MG63 (cell line): ENCODE results near the gene SIM2. TPM values are rescaled to one million over a fixed set of nuclear protein-coding genes. Genes with fewer than 3 reads are reported as not detected.
"Not testable (repeated sequence)": the region's sequence is repeated elsewhere in the genome, so short reads cannot be mapped to it uniquely, and the experiment has no call there.

Source experiments
- DNase-seq: peaks from one replicate; pipeline ENCODE4 v3.0.0-alpha.2; 2020
- H3K27me3 ChIP-seq: fragments of 250-450 bp; sonication (Bioruptor Pico); 2 replicates; pipeline ENCODE4 v1.5.1; 2020; ENCODE audit warnings: mild to moderate bottlenecking, moderate library complexity
- H3K36me3 ChIP-seq: fragments of 250-450 bp; sonication (Bioruptor Pico); 2 replicates; pipeline ENCODE4 v1.5.1; 2020; ENCODE audit warnings: mild to moderate bottlenecking, moderate library complexity
- H3K4me3 ChIP-seq: fragments of 250-450 bp; sonication (Bioruptor Pico); 2 replicates; pipeline ENCODE4 v1.5.1; 2020; ENCODE audit warnings: mild to moderate bottlenecking, moderate library complexity
- H3K9me3 ChIP-seq: fragments of 250-450 bp; sonication (Bioruptor Pico); 2 replicates; pipeline ENCODE4 v1.5.1; 2020; ENCODE audit warnings: mild to moderate bottlenecking, moderate library complexity
- total RNA-seq: library from RNA; depleted of rRNA; stranded (reverse); fragments of >200 nt; shearing (Covaris generic); gene quantifications from 2 replicates; pipeline ENCODE4 v1.2.3, GENCODE V29; 2014; ENCODE audit warnings: low replicate concordance; rRNA removed

Gene SIM2
- total RNA-seq = 4.4 and 8.0 TPM in 2 replicates

- peak; percentile 83 for DNase-seq
- Histone ChIP-seq H3K36me3 (peaks cover 11% of the 10 kb centered on the region), H3K9me3 (no peaks in the 10 kb centered on the region; the same call in 1 of the 2 replicates), H3K27me3 (no peaks in the 10 kb centered on the region), H3K4me3 (peak within 1 kb of the TSS; percentile 70)
Observed at GRCh38 chr21:36698981-36699545, at the start of gene SIM2. TSS of gene SIM2 (plus strand) at chr21:36699115. CDS start at chr21:36699747, 632 bp downstream.

- no peaks in the 10 kb centered on the region for H3K9me3 ChIP-seq
- no peaks in the 10 kb centered on the region for H3K36me3 ChIP-seq
- H3K27me3 ChIP-seq = no peaks in the 10 kb centered on the region
- DNase-seq = no peak
- no peak overlapping the region for H3K4me3 ChIP-seq
Observed at GRCh38 chr21:36654324-36654723, 44.6 kb upstream of the SIM2 start.

- Histone ChIP-seq H3K36me3 (no peaks in the 10 kb centered on the region), H3K27me3 (no peaks in the 10 kb centered on the region), H3K9me3 (no peaks in the 10 kb centered on the region), H3K4me3 (no peak overlapping the region)
- DNase-seq = no peak
Observed at GRCh38 chr21:36654796-36655325, 44.1 kb upstream of the SIM2 start.

GRCh38 chr21:36656138-36656537, 42.8 kb upstream of the SIM2 start:
- Histone ChIP-seq H3K36me3 (no peaks in the 10 kb centered on the region), H3K27me3 (no peaks in the 10 kb centered on the region), H3K4me3 (no peak overlapping the region), H3K9me3 (no peaks in the 10 kb centered on the region)
- no peak for DNase-seq

GRCh38 chr21:36657290-36657689, 41.6 kb upstream of the SIM2 start:
- not testable (repeated sequence) for DNase-seq, H3K9me3 ChIP-seq, H3K4me3 ChIP-seq, H3K27me3 ChIP-seq, H3K36me3 ChIP-seq

GRCh38 chr21:36657999-36658398, 40.9 kb upstream of the SIM2 start:
- Histone ChIP-seq H3K36me3 (no peaks in the 10 kb centered on the region), H3K4me3 (no peak overlapping the region), H3K9me3 (no peaks in the 10 kb centered on the region), H3K27me3 (no peaks in the 10 kb centered on the region)
- no peak for DNase-seq

- H3K27me3 ChIP-seq = no peaks in the 10 kb centered on the region
- no peak overlapping the region for H3K4me3 ChIP-seq
- H3K9me3 ChIP-seq = no peaks in the 10 kb centered on the region
- DNase-seq = no peak
- no peaks in the 10 kb centered on the region for H3K36me3 ChIP-seq
Observed at GRCh38 chr21:36658926-36659325, 40.0 kb upstream of the SIM2 start.

- Histone ChIP-seq H3K27me3 (no peaks in the 10 kb centered on the region), H3K9me3 (no peaks in the 10 kb centered on the region), H3K4me3 (no peak overlapping the region), H3K36me3 (no peaks in the 10 kb centered on the region)
- peak; percentile 57 for DNase-seq
Observed at GRCh38 chr21:36661511-36662309, 37.2 kb upstream of the SIM2 start.

- DNase-seq = no peak
- no peaks in the 10 kb centered on the region for H3K36me3 ChIP-seq
- H3K9me3 ChIP-seq = no peaks in the 10 kb centered on the region
- H3K27me3 ChIP-seq = no peaks in the 10 kb centered on the region
- no peak overlapping the region for H3K4me3 ChIP-seq
Observed at GRCh38 chr21:36663033-36663855, 35.7 kb upstream of the SIM2 start.

- Histone ChIP-seq H3K4me3 (no peak overlapping the region), H3K9me3 (no peaks in the 10 kb centered on the region), H3K36me3 (no peaks in the 10 kb centered on the region), H3K27me3 (no peaks in the 10 kb centered on the region)
- DNase-seq = no peak
Observed at GRCh38 chr21:36664662-36664990, 34.3 kb upstream of the SIM2 start.

- no peak for DNase-seq
- H3K27me3 ChIP-seq = no peaks in the 10 kb centered on the region
- H3K36me3 ChIP-seq = no peaks in the 10 kb centered on the region
- H3K4me3 ChIP-seq = no peak overlapping the region
- no peaks in the 10 kb centered on the region for H3K9me3 ChIP-seq
Observed at GRCh38 chr21:36665806-36666205, 33.1 kb upstream of the SIM2 start.

- H3K4me3 ChIP-seq = no peak overlapping the region
- H3K9me3 ChIP-seq = no peaks in the 10 kb centered on the region
- H3K27me3 ChIP-seq = no peaks in the 10 kb centered on the region
- no peaks in the 10 kb centered on the region for H3K36me3 ChIP-seq
- no peak for DNase-seq
Observed at GRCh38 chr21:36668713-36669112, 30.2 kb upstream of the SIM2 start.

GRCh38 chr21:36671836-36672235, 27.1 kb upstream of the SIM2 start:
- Histone ChIP-seq H3K9me3 (no peaks in the 10 kb centered on the region), H3K27me3 (no peaks in the 10 kb centered on the region), H3K36me3 (no peaks in the 10 kb centered on the region), H3K4me3 (no peak overlapping the region)
- DNase-seq = no peak

GRCh38 chr21:36672296-36672695, 26.6 kb upstream of the SIM2 start:
- not testable (repeated sequence) for H3K4me3 ChIP-seq, H3K9me3 ChIP-seq, H3K36me3 ChIP-seq, H3K27me3 ChIP-seq
- peak; percentile 20 for DNase-seq

- no peaks in the 10 kb centered on the region for H3K9me3 ChIP-seq
- H3K27me3 ChIP-seq = no peaks in the 10 kb centered on the region
- H3K36me3 ChIP-seq = no peaks in the 10 kb centered on the region
- no peak for DNase-seq
- no peak overlapping the region for H3K4me3 ChIP-seq
Observed at GRCh38 chr21:36672737-36673136, 26.2 kb upstream of the SIM2 start.

GRCh38 chr21:36676039-36676950, 22.6 kb upstream of the SIM2 start:
- DNase-seq = no peak

More at GRCh38 chr21:36676039-36676950, 22.6 kb upstream of the SIM2 start:
- Histone ChIP-seq H3K4me3 (no peak overlapping the region), H3K27me3 (no peaks in the 10 kb centered on the region), H3K36me3 (no peaks in the 10 kb centered on the region), H3K9me3 (peaks cover 5% of the 10 kb centered on the region)
